GM21576 (cell line): ENCODE results near the gene IFT25.

ENCODE experiments used
- ATAC-seq: cut with Tn5 transposase; IDR thresholded peaks from one replicate; pipeline ENCODE4 v1.9.1; 2021; ENCODE audit warnings: mild to moderate bottlenecking, moderate library complexity; ENCODE audit not compliant: unreplicated experiment

Gene IFT25

GRCh38 chr1:53957194-53957818 is 11.8 kb upstream of the IFT25 start:
- ATAC-seq = no peak

- ATAC-seq = no peak
Observed at GRCh38 chr1:53956308-53957168, 11.0 kb upstream of the IFT25 start.

- ATAC-seq = no peak
Observed at GRCh38 chr1:53954128-53954527, 8.6 kb upstream of the IFT25 start.

- no peak for ATAC-seq
Observed at GRCh38 chr1:53951697-53952096, 6.2 kb upstream of the IFT25 start.

- ATAC-seq = no peak
Observed at GRCh38 chr1:53949023-53949990, 3.8 kb upstream of the IFT25 start.

GRCh38 chr1:53948291-53948690 is 2.8 kb upstream of the IFT25 start:
- ATAC-seq = no peak

GRCh38 chr1:53947172-53947907 is 1.8 kb upstream of the IFT25 start:
- no peak for ATAC-seq

GRCh38 chr1:53946252-53947171 is 1.0 kb upstream of the IFT25 start, which contains the start of gene LRRC42:
LRRC42 (plus strand) TSS chr1:53946350; CDS start chr1:53952000, 5,650 bp downstream.
- peak; percentile 57 for ATAC-seq

- no peak for ATAC-seq
Observed at GRCh38 chr1:53945183-53945432, 391 bp downstream of the IFT25 start.

- ATAC-seq = no peak
Observed at GRCh38 chr1:53944469-53945182, 873 bp downstream of the IFT25 start.

- ATAC-seq = no peak
Observed at GRCh38 chr1:53943490-53944043, 1.9 kb downstream of the IFT25 start.

- no peak for ATAC-seq
Observed at GRCh38 chr1:53943090-53943489, 2.4 kb downstream of the IFT25 start.

- ATAC-seq = no peak
Observed at GRCh38 chr1:53942127-53942957, 3.2 kb downstream of the IFT25 start.

GRCh38 chr1:53938136-53938830 is 7.2 kb downstream of the IFT25 start:
- ATAC-seq = no peak

- no peak for ATAC-seq
Observed at GRCh38 chr1:53936430-53936829, 9.1 kb downstream of the IFT25 start.

GRCh38 chr1:53934170-53934765 is 11.2 kb downstream of the IFT25 start:
- no peak for ATAC-seq

GRCh38 chr1:53931523-53931922 is 14.0 kb downstream of the IFT25 start:
- ATAC-seq = no peak
